HUES48 (cell line): ENCODE measurements around the gene ASIC2.

ENCODE experiments used
- H3K27ac ChIP-seq: one replicate; pipeline ENCODE4 v1.7.0; 2013; ENCODE audit warnings: low read depth, low read length, inconsistent platforms
- H3K27me3 ChIP-seq: 2 replicates; pipeline ENCODE4 v1.6.1; 2013; ENCODE audit warnings: mild to moderate bottlenecking, low read length; ENCODE audit not compliant: control insufficient read depth, insufficient read depth
- H3K36me3 ChIP-seq: 2 replicates; pipeline ENCODE4 v1.6.1; 2013; ENCODE audit warnings: low read length; ENCODE audit not compliant: control insufficient read depth, insufficient read depth
- H3K4me1 ChIP-seq: 2 replicates; pipeline ENCODE4 v1.6.1; 2013; ENCODE audit warnings: mild to moderate bottlenecking, low read length; ENCODE audit not compliant: control insufficient read depth, insufficient read depth
- H3K4me3 ChIP-seq: 2 replicates; pipeline ENCODE4 v1.5.1; 2013; ENCODE audit warnings: mild to moderate bottlenecking, low read depth, low read length
- H3K9ac ChIP-seq: 2 replicates; pipeline ENCODE4 v1.6.1; 2013; ENCODE audit warnings: mild to moderate bottlenecking, low read depth, low read length, moderate library complexity
- H3K9me3 ChIP-seq: 2 replicates; pipeline ENCODE4 v1.6.1; 2013; ENCODE audit warnings: low read length; ENCODE audit not compliant: control insufficient read depth, insufficient read depth

Gene ASIC2

DNA sequence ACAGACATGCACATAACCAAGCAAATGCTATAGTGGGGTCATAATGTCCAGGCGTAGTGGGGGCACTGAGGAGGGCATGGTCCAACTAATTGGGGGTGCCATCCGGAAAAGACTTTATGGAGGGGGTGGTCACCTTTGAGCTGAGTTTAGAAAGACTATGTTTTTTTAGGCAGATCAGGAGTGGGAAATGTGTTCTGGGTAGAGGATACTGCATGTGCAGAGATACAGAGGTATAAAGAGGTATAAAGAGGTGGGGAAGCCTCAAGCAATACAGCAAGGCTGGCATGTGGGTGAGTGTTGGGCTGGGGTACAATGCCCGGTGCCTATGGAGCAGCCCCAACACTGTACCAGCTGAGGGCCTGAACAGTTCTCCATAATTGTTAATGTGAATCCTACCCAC lies 248.3 kb downstream of the ASIC2 start:
- no peak overlapping the region for H3K4me3 ChIP-seq
- H3K27ac ChIP-seq = no peak overlapping the region
- no peaks in the 10 kb centered on the region for H3K27me3 ChIP-seq
- no peaks in the 10 kb centered on the region for H3K4me1 ChIP-seq
- no peaks in the 10 kb centered on the region for H3K9me3 ChIP-seq
- no peaks in the 10 kb centered on the region for H3K36me3 ChIP-seq
- H3K9ac ChIP-seq = no peak overlapping the region

DNA sequence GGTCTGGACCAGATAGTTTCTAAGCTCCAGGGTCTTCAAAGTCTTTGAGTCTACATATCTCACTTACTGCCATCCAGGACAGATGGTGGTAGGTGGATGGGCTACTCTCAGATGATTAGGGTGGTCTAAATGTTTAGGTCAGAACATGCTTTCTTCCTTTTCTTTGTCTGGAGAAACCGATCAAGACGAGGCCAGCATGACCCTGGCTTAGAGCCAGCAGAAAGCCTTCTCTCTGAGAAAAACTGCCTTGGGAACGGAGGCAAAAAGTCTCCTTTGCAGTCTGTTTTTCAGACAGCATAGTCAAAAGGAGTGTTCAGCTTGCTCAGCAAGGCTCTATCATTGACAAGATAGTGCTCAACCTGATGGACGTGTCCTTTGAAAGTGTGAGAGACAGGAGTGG lies 252.6 kb downstream of the ASIC2 start:
- no peak overlapping the region for H3K27ac ChIP-seq
- H3K36me3 ChIP-seq = no peaks in the 10 kb centered on the region
- H3K27me3 ChIP-seq = no peaks in the 10 kb centered on the region
- H3K9ac ChIP-seq = no peak overlapping the region
- H3K4me1 ChIP-seq = no peaks in the 10 kb centered on the region
- no peaks in the 10 kb centered on the region for H3K9me3 ChIP-seq
- H3K4me3 ChIP-seq = no peak overlapping the region

GRCh38 chr17:33039874-33040273 lies 253.2 kb downstream of the ASIC2 start:
- Histone ChIP-seq H3K27me3 (no peaks in the 10 kb centered on the region), H3K9me3 (no peaks in the 10 kb centered on the region), H3K4me3 (no peak overlapping the region), H3K27ac (no peak overlapping the region), H3K9ac (no peak overlapping the region), H3K36me3 (no peaks in the 10 kb centered on the region), H3K4me1 (no peaks in the 10 kb centered on the region)

DNA sequence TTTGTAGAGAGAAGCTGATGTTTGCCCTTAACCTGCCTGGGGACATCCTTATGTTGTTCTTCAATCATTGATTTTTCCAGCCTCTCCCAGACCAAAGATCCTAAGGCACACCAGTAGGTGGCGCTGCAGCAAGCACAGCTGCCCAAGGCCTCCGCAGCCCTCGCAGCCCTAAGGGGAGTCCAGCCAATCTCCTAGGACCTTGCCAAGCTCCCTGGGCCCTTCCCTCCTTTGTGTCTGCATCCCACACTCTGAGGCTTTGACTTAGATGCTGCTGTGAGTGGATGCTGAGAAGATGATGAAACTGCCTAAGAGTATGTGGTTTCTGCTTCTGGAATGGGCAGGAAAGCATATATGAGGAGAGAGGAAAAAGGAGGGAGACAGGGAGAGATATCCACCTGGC lies 254.4 kb downstream of the ASIC2 start:
- no peaks in the 10 kb centered on the region for H3K27me3 ChIP-seq
- H3K9me3 ChIP-seq = no peaks in the 10 kb centered on the region
- no peak overlapping the region for H3K27ac ChIP-seq
- H3K4me1 ChIP-seq = no peaks in the 10 kb centered on the region
- H3K36me3 ChIP-seq = no peaks in the 10 kb centered on the region
- no peak overlapping the region for H3K4me3 ChIP-seq
- no peak overlapping the region for H3K9ac ChIP-seq

GRCh38 chr17:33033176-33033575 lies 259.9 kb downstream of the ASIC2 start:
- Histone ChIP-seq H3K9me3 (no peaks in the 10 kb centered on the region), H3K36me3 (no peaks in the 10 kb centered on the region), H3K4me3 (no peak overlapping the region), H3K9ac (no peak overlapping the region), H3K4me1 (no peaks in the 10 kb centered on the region), H3K27ac (no peak overlapping the region), H3K27me3 (no peaks in the 10 kb centered on the region)

- no peaks in the 10 kb centered on the region for H3K9me3 ChIP-seq
- H3K36me3 ChIP-seq = no peaks in the 10 kb centered on the region
- no peak overlapping the region for H3K4me3 ChIP-seq
- peaks cover 19% of the 10 kb centered on the region for H3K4me1 ChIP-seq
- no peaks in the 10 kb centered on the region for H3K27me3 ChIP-seq
- H3K27ac ChIP-seq = no peak overlapping the region
- no peak overlapping the region for H3K9ac ChIP-seq
Measured at GRCh38 chr17:33028778-33029177, 264.3 kb downstream of the ASIC2 start.

DNA sequence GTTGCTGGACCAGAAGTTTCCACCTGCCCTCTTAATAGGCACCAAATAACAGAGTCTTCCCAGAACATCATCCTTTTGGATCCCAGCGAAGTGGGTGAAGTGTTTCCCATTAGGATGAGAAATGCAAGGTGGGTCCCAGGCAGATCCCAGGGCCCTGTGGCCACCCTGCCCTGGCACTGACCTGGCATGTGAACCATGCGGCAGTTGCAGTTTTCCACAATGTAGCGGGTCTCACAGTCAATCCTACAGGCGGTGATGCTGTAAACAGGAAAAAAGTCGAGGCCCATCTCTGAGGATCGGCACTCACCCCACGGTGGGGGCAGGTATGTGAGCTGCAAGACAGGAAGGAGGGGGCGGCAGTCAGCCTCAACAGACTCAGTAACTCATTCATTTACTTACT lies 265.0 kb downstream of the ASIC2 start:
- H3K36me3 ChIP-seq = no peaks in the 10 kb centered on the region
- H3K9ac ChIP-seq = no peak overlapping the region
- H3K4me1 ChIP-seq = peaks cover 20% of the 10 kb centered on the region
- H3K4me3 ChIP-seq = no peak overlapping the region
- H3K9me3 ChIP-seq = no peaks in the 10 kb centered on the region
- H3K27ac ChIP-seq = no peak overlapping the region
- no peaks in the 10 kb centered on the region for H3K27me3 ChIP-seq

DNA sequence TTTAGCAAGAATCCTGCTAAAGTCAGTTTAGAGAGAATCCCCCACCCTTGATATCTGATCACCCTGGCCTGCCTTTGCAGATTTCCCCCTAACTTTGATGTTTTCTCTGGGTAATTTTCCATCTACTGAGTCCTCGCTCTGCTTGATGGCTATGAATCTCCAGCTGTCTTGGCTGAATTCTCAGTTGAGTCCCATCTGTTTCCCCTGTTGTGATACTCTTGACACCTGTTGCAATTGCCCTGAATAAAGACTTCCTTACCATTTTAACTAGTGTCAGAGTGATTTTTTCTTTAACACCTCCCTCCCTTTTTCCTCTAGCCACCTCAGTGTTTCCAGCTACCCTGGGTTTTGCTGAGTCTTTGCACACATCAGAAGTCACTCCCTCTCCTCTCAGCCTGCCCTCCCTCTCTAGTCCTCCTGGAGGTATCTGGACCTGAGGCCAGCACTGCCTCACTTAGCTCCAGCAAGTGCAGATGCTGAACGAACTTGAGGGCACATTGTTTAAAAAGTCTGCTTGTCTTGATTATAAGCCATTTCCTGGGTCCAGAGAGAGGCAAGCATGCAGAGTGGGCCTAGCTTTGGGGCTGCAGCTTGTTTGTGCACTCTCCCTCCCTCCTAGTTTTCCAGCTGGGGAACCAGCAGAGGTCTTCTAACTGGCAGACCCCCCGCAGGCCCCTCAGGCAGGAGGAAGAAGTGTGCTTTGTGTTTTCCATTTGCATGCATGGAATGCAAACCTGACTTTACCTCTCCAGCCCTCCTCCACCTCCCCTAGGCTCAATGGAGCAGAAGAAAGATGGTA lies 268.2 kb downstream of the ASIC2 start:
- Histone ChIP-seq H3K9me3 (no peaks in the 10 kb centered on the region), H3K36me3 (no peaks in the 10 kb centered on the region), H3K4me1 (peaks cover 24% of the 10 kb centered on the region), H3K27me3 (no peaks in the 10 kb centered on the region), H3K4me3 (no peak overlapping the region), H3K27ac (no peak overlapping the region), H3K9ac (no peak overlapping the region)

DNA sequence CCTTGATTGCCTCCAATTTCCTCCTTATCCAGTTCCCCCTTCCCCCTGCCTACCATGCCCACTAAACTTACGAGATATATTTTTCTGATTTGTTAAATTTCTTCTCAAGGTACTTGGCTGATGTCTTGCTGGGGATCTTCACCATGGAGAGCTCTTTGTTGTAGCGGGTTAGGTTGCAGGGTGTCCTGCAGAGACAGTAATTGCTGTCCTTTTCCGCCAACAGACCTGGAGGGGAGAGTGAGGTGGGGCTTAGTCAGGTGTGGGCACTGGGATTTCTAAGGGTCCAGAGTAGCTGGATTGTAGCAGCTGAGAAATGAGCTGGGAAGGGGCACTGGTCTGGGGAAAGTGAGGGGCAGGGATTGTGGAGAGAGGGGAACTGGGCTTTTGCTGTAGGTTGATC lies 269.3 kb downstream of the ASIC2 start:
- no peak overlapping the region for H3K27ac ChIP-seq
- H3K4me3 ChIP-seq = no peak overlapping the region
- H3K36me3 ChIP-seq = no peaks in the 10 kb centered on the region

DNA sequence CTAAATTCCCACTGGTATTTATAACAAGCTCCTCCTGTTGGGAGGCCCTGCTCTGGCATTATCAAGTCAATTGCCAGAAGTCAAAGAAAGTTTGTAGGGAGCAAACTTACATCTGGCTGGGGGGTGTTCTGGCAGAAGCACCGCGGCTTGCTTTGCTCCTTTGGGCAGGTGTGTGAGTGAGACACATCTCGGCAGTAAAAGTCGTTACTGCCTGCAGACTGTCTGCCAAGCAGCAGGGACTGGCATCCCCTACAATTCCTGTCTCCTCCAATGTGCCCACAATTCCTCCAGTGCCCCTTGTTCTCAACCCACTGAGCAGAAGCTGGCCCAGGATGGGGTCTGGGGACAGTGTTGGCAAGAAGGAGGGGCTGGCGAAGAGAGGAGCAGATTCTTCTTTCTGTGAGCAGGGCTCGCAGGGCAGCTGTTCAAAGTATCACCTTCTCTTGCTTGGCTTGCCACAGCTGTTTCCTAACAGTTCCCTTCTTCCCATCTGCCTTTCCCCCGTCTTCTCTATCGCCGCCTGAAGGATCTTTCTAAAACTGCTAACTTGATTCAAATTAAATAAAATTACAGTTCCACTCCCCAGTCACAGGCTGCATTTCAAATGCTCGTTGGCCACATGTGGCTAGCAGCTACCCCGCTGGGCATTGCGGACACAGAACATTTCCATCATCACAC lies 271.2 kb downstream of the ASIC2 start:
- no peaks in the 10 kb centered on the region for H3K9me3 ChIP-seq
- H3K4me1 ChIP-seq = peaks cover 24% of the 10 kb centered on the region
- no peak overlapping the region for H3K9ac ChIP-seq
- H3K36me3 ChIP-seq = no peaks in the 10 kb centered on the region
- H3K4me3 ChIP-seq = no peak overlapping the region
- no peak overlapping the region for H3K27ac ChIP-seq
- no peaks in the 10 kb centered on the region for H3K27me3 ChIP-seq

More for the DNA sequence above, 269.3 kb downstream of the ASIC2 start:
- H3K4me1 ChIP-seq = peaks cover 24% of the 10 kb centered on the region
- H3K9ac ChIP-seq = no peak overlapping the region
- H3K9me3 ChIP-seq = no peaks in the 10 kb centered on the region
- H3K27me3 ChIP-seq = no peaks in the 10 kb centered on the region

DNA sequence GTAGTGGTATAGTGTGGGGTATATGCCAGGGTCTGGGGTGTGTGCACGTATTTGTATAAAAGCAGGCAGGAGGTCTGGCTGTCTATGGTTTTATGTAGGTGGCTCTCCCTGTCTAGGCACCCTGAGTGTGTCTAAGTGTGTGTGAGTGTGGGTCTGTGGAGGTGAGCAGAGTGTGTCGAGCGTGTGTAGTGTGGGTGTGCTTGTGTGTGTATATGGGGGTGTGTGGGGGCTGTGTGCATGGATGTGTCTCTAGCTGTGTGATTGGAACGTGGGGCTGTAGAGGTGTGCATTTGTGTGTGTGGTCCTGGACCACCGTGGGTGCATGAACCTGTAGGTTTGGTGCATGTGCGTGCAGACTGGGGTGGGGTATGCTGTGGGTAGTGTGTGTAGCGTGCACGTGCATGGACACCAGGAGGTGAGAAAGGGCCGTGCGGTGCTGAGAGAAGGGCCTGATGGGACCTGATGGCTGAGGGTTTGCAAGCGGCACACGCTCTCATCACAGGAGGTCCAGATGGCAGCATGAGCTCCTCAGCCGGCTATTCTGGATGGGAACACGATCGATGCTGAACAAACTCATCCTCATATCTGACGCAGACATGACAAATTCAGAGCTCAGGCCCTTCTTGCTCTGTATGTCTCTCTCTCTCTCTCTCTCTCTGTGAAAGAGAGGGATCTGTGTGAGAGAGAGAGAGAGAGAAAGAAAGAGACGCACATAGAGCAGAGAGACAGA lies 273.8 kb downstream of the ASIC2 start:
- Histone ChIP-seq H3K4me1 (peaks cover 10% of the 10 kb centered on the region; the same call in 1 of the 2 replicates), H3K36me3 (no peaks in the 10 kb centered on the region)

More for the DNA sequence above, 273.8 kb downstream of the ASIC2 start:
- Histone ChIP-seq H3K9ac (no peak overlapping the region), H3K27ac (no peak overlapping the region), H3K9me3 (no peaks in the 10 kb centered on the region), H3K27me3 (no peaks in the 10 kb centered on the region), H3K4me3 (no peak overlapping the region)
